Activated naive CD4-positive, alpha-beta T cell treated with anti-CD3 and anti-CD28 coated beads for 36 hours (primary cell): ENCODE results near the gene SPON1. TPM values are rescaled to one million over a fixed set of nuclear protein-coding genes. Genes with fewer than 3 reads are reported as not detected.
"Not testable (repeated sequence)": the region's sequence is repeated elsewhere in the genome, so short reads cannot be mapped to it uniquely, and the experiment has no call there.

Experiments used
- CTCF ChIA-PET: fragments of 350-600 bp; sonication (Branson Sonifier 250); formaldehyde crosslinking; loops from one replicate; lab custom pipeline; 2021; ENCODE audit warnings: antibody characterized with exemption; lab: Charles Lee
- DNase-seq: peaks from one replicate; pipeline ENCODE4 v3.0.0-alpha.2; 2020
- H3K27ac Mint-ChIP-seq: one replicate; pipeline ENCODE4 v1.8.0; 2021; ENCODE audit warnings: mild to moderate bottlenecking, mixed read lengths
- H3K27me3 Mint-ChIP-seq: one replicate; pipeline ENCODE4 v1.8.0; 2021; ENCODE audit warnings: low read depth, mixed read lengths
- H3K36me3 Mint-ChIP-seq: one replicate; pipeline ENCODE4 v1.8.0; 2021; ENCODE audit warnings: low read depth, mixed read lengths
- H3K4me1 Mint-ChIP-seq: one replicate; pipeline ENCODE4 v1.8.0; 2021; ENCODE audit warnings: low read depth, mixed read lengths
- H3K4me3 Mint-ChIP-seq: one replicate; pipeline ENCODE4 v1.8.0; 2021; ENCODE audit warnings: mild to moderate bottlenecking, moderate library complexity, mixed read lengths
- H3K9me3 Mint-ChIP-seq: one replicate; pipeline ENCODE4 v1.8.0; 2021; ENCODE audit warnings: mixed read lengths
- intact Hi-C: fragments of 100-400 bp; cut with micrococcal nuclease; formaldehyde crosslinking; loops from one replicate; pipeline ENCODE4 v1.15.1; 2023
- total RNA-seq, 2 experiments: library from RNA; stranded (reverse); gene quantifications; one replicate each; pipeline ENCODE4 v1.2.3, GENCODE V29; 2021

Gene SPON1
- total RNA-seq, 2 experiments from 2014 or later = 0.24 to 0.25 TPM

- intact Hi-C loops, CTCF ChIA-PET, H3K4me1 Mint-ChIP-seq, DNase-seq, H3K4me3 Mint-ChIP-seq, H3K27me3 Mint-ChIP-seq, H3K9me3 Mint-ChIP-seq, H3K27ac Mint-ChIP-seq: not testable (repeated sequence)
- peaks cover 12% of the 10 kb centered on the region for H3K36me3 Mint-ChIP-seq
Measured at GRCh38 chr11:14278869-14279268, 316.3 kb downstream of the SPON1 start.

DNA sequence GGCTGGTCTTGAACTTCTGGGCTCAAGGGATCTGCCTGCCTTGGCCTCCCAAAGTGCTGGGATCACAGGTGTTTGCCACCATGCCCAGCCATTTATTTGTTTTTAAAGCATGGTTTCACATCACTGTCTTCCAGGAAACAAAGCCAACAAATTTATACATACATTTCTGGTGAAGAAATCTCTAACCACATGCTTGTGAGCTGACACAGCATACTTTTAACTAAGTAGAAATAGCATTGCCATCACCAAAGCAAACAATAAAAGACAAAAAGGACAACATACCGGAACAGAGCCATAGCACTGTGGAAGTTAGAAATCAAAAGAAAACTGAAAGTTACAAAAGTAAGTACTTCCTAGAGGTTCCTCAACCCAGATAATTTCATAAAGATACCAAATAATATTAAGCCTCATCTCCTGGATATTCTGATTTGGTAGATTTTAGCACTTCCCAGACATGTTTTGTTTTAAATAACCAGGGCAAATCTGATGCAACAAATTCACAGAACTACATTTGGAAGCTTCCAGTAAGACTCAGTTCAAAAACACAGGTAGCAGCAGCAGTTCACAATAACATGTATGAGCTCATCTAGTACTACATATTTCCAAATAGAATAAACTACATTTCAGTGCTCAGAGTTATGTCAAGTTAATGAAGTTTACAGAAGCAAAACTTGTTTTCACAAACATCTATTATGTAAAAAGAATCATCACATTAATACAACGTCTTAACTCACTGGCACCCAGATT, 325.8 kb downstream of the SPON1 start:
- Mint-ChIP-seq H3K27ac (no peak overlapping the region), H3K36me3 (peaks cover 23% of the 10 kb centered on the region), H3K27me3 (no peaks in the 10 kb centered on the region), H3K4me1 (peaks cover 3% of the 10 kb centered on the region), H3K9me3 (no peaks in the 10 kb centered on the region), H3K4me3 (no peak overlapping the region)
- CTCF ChIA-PET = no interaction called here
- no peak for DNase-seq
- intact Hi-C loops = no loop called here

DNA sequence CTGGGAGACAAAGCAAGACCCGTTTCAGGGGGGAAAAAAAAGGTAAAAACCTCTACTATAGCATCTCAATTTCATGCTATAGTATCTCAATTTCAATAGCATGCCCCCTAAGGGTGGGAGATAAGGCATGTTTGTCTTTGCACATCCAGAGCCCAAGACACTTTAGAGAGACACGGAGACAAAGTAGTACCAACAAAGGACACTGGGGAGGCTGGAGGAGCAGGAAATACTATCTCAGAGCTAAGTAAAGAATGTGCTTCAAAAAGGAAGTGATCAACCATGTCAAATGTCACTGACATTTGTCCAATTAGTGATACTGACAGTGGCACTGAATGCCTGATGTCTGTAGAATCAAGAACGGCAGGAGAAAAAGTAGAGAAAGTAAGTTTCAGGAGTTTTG, 327.9 kb downstream of the SPON1 start:
- intact Hi-C loops = no loop called here
- CTCF ChIA-PET = interaction anchor here (1.4 kb wide), 1 partner anchor 10 kb away, joined by 3 read pairs; no protein-coding TSS in a partner anchor
- H3K27ac Mint-ChIP-seq = no peak overlapping the region
- no peak overlapping the region for H3K4me3 Mint-ChIP-seq
- H3K36me3 Mint-ChIP-seq = peaks cover 30% of the 10 kb centered on the region
- DNase-seq = no peak
- no peaks in the 10 kb centered on the region for H3K9me3 Mint-ChIP-seq
- H3K4me1 Mint-ChIP-seq = peaks cover 3% of the 10 kb centered on the region
- no peaks in the 10 kb centered on the region for H3K27me3 Mint-ChIP-seq

DNA sequence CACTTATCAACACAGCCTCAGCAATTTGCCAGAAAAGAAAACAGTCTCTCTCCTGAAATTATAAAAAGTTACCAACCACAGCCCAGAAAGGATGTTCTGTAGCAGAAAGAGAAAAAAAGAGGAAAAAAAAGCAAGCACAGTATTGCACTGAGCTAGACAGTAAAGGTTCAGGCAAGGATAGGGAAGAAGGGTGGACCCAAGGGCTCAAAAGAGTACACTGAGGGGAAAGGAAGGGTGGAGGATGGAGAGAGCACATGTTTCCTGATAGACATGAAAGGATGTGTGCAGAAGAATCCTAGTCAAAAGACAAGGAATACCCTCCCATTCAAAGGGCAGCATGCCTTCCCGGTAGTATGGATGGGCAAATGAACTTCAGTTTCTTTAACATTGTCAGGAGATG, 337.4 kb downstream of the SPON1 start:
- CTCF ChIA-PET = interaction anchor here (1.0 to 12.0 kb wide), 8 partner anchors 9 to 155 kb away, joined by 4 to 138 read pairs (median 8); no protein-coding TSS in a partner anchor
- H3K9me3 Mint-ChIP-seq = no peaks in the 10 kb centered on the region

DNA sequence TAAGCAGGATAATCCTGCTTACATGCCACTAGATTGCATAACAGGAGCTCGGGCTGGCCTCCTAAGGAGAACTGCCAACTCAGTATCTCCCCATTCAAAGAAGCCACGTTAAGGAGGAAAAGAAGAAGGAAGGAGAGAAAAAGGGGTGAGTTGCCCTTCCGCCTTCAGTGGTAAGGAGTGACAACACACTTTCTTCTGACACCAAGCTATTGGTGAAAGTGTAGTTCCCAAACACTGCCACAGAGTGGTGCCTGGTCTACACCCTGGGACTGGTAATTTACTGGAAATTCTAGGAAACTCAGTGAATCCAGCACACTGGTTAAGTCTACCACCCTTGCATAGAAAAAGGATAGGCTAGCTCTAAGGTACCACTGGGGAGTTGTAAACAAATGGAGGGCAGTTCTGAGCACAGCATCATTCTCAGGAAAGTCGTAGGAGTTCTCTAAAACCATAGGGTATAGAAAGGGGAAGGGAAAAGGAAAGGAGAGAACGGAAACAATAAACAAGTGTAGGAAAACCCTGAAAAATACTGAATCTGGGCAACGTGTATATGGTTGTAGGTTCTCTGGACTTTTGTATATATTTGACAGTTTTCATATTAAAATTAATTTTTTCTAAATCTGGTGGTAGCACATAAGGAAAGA, 338.3 kb downstream of the SPON1 start:
- H3K9me3 Mint-ChIP-seq = no peaks in the 10 kb centered on the region
- peak; percentile 69 for DNase-seq
- CTCF ChIA-PET = interaction anchor here (0.6 to 12.0 kb wide), 27 partner anchors 8 to 171 kb away, joined by 3 to 138 read pairs (median 4); no protein-coding TSS in a partner anchor
- no peaks in the 10 kb centered on the region for H3K27me3 Mint-ChIP-seq
- H3K4me1 Mint-ChIP-seq = peaks cover 2% of the 10 kb centered on the region
- H3K36me3 Mint-ChIP-seq = peaks cover 2% of the 10 kb centered on the region
- intact Hi-C loops = loop anchor here (1.0 kb wide), 3 partner anchors 119 to 607 kb away; no protein-coding TSS in a partner anchor
- H3K4me3 Mint-ChIP-seq = no peak overlapping the region
- no peak overlapping the region for H3K27ac Mint-ChIP-seq

More for the DNA sequence above, 337.4 kb downstream of the SPON1 start:
- intact Hi-C loops = loop anchor here (1.0 kb wide), 3 partner anchors 119 to 607 kb away; no protein-coding TSS in a partner anchor
- H3K4me3 Mint-ChIP-seq = no peak overlapping the region
- H3K4me1 Mint-ChIP-seq = peaks cover 2% of the 10 kb centered on the region
- DNase-seq = no peak
- H3K36me3 Mint-ChIP-seq = peaks cover 2% of the 10 kb centered on the region
- H3K27ac Mint-ChIP-seq = no peak overlapping the region
- H3K27me3 Mint-ChIP-seq = no peaks in the 10 kb centered on the region

- no peak for DNase-seq
- CTCF ChIA-PET = interaction anchor here (0.5 to 12.0 kb wide), 11 partner anchors 9 to 235 kb away, joined by 3 to 138 read pairs (median 4); no protein-coding TSS in a partner anchor
- Mint-ChIP-seq H3K9me3 (no peaks in the 10 kb centered on the region), H3K27me3 (no peaks in the 10 kb centered on the region), H3K27ac (no peak overlapping the region), H3K36me3 (no peaks in the 10 kb centered on the region), H3K4me3 (no peak overlapping the region), H3K4me1 (peaks cover 6% of the 10 kb centered on the region)
- intact Hi-C loops = no loop called here
Measured at GRCh38 chr11:14304601-14305000, 342.1 kb downstream of the SPON1 start.

DNA sequence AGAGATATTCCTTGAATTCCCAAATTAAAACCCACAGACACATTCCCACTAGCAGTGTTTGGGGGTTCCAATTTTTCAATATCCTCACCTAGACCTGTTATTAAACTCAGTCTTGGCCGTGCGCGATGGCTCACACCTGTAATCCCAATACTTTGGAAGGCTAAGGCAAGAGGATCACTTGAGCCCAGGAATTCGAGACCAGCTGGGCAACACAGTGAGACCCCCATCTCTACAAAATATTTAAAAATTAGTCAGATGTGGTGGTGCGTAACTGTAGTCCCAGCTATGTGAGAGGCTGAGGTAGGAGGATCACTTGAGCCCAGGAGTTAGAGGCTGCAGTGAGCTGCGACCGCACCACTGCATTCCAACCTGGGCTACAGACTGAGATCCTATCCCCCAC, 343.1 kb downstream of the SPON1 start:
- H3K27me3 Mint-ChIP-seq = no peaks in the 10 kb centered on the region
- intact Hi-C loops = no loop called here
- no peaks in the 10 kb centered on the region for H3K36me3 Mint-ChIP-seq
- peaks cover 6% of the 10 kb centered on the region for H3K4me1 Mint-ChIP-seq
- no peaks in the 10 kb centered on the region for H3K9me3 Mint-ChIP-seq
- DNase-seq = no peak
- no peak overlapping the region for H3K4me3 Mint-ChIP-seq
- CTCF ChIA-PET = interaction anchor here (0.7 to 12.0 kb wide), 3 partner anchors 28 to 149 kb away, joined by 4 to 138 read pairs (median 6); no protein-coding TSS in a partner anchor
- no peak overlapping the region for H3K27ac Mint-ChIP-seq

GRCh38 chr11:14306481-14306880, 344.0 kb downstream of the SPON1 start:
- Mint-ChIP-seq H3K27ac (no peak overlapping the region), H3K27me3 (no peaks in the 10 kb centered on the region), H3K9me3 (no peaks in the 10 kb centered on the region), H3K36me3 (no peaks in the 10 kb centered on the region), H3K4me3 (no peak overlapping the region), H3K4me1 (peaks cover 8% of the 10 kb centered on the region)
- intact Hi-C loops = no loop called here
- CTCF ChIA-PET = interaction anchor here (12.0 kb wide), 1 partner anchor 149 kb away, joined by 138 read pairs; no protein-coding TSS in a partner anchor
- no peak for DNase-seq

DNA sequence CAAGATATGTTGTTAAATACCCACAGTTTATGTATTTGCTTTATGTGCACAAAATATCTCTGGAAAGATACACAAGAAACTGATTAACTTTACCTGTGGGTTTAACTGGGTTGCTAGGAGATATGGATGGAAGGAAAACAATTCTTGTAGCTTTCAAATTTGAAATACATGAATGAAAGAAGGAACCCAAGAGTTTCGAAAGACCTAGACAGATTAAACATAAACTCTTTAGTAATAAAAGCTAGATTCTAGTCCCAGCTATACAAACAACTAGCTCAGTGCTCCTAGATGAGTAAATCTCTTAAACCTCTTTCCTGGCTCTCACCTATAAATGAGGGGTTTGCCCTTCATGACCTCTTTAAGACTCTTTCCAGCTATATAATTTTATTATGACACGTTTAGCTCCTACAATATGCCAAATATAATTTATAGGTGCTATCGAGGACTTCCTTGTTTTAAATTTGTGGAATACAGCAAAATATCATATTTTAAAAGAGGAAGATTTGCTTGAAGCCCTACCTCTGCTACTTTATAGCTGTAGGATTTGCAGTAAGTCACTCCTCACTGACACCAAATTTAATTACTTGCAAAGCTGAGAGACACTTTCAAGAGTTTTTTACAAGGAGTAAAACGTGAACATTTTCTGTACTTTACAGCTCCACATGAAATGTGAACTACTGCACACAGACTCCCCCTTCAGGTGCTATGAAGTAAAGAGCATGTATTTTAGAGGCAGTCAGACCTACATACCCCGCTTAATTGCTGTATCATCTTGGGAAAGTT, 345.8 kb downstream of the SPON1 start:
- Mint-ChIP-seq H3K9me3 (no peaks in the 10 kb centered on the region), H3K4me1 (peaks cover 19% of the 10 kb centered on the region), H3K27ac (no peak overlapping the region), H3K4me3 (no peak overlapping the region), H3K27me3 (no peaks in the 10 kb centered on the region), H3K36me3 (no peaks in the 10 kb centered on the region)
- no peak for DNase-seq
- intact Hi-C loops = loop anchor here (2.0 kb wide), 3 partner anchors 50 to 106 kb away; partner anchors contain the start of gene RRAS2
- CTCF ChIA-PET = interaction anchor here (0.6 to 12.0 kb wide), 19 partner anchors 8 to 821 kb away, joined by 3 to 138 read pairs (median 3); no protein-coding TSS in a partner anchor

DNA sequence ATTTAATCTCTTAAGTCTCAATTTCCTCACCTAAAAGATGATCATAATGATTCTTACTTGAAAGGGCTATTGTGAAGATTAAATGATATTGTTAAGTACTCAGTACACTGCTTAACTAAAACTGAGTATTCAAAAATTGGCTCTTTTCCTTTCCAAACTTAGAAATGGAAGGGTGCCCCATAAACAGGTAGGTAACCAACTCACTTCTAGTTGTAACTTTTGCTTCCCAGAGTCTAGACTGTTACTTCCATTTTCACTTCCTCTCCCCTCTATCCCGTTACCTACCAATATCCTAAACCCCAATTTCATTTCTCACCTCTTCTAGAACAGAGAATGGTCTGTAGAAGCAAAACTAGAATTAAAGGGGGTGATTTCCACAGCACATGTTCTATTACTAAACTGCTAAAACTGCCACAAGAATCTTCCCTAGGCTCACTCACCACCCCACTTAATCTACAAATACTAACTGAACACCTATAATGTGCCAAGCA, 346.4 kb downstream of the SPON1 start:
- H3K4me3 Mint-ChIP-seq = no peak overlapping the region
- no peak for DNase-seq
- H3K9me3 Mint-ChIP-seq = no peaks in the 10 kb centered on the region
- no peak overlapping the region for H3K27ac Mint-ChIP-seq
- no peaks in the 10 kb centered on the region for H3K27me3 Mint-ChIP-seq
- H3K4me1 Mint-ChIP-seq = peaks cover 25% of the 10 kb centered on the region
- CTCF ChIA-PET = interaction anchor here (0.6 to 12.0 kb wide), 9 partner anchors 8 to 749 kb away, joined by 3 to 138 read pairs (median 6); no protein-coding TSS in a partner anchor
- intact Hi-C loops = loop anchor here (2.0 kb wide), 3 partner anchors 50 to 106 kb away; partner anchors contain the start of gene RRAS2
- no peaks in the 10 kb centered on the region for H3K36me3 Mint-ChIP-seq

- no peak for DNase-seq
- H3K27me3 Mint-ChIP-seq = no peaks in the 10 kb centered on the region
- H3K36me3 Mint-ChIP-seq = no peaks in the 10 kb centered on the region
- peaks cover 32% of the 10 kb centered on the region for H3K4me1 Mint-ChIP-seq
- CTCF ChIA-PET = interaction anchor here (0.6 to 12.0 kb wide), 4 partner anchors 9 to 749 kb away, joined by 5 to 138 read pairs (median 6); no protein-coding TSS in a partner anchor
- H3K9me3 Mint-ChIP-seq = no peaks in the 10 kb centered on the region
- intact Hi-C loops = loop anchor here (2.0 kb wide), 3 partner anchors 49 to 105 kb away; partner anchors contain the start of gene RRAS2
- no peak overlapping the region for H3K4me3 Mint-ChIP-seq
- H3K27ac Mint-ChIP-seq = no peak overlapping the region
Measured at GRCh38 chr11:14309425-14310192, 347.1 kb downstream of the SPON1 start.
